ENCODE data around the gene POGK. TPM values are rescaled to one million over a fixed set of nuclear protein-coding genes. Genes with fewer than 3 reads are reported as not detected.

POGK gene
- total and polyA plus RNA-seq, 10 of the 15 experiments (the other 5 are each of a cell fraction or from before 2014, with no cell fraction given) = 5.3 to 34.6 (median 18.7) TPM

DNA sequence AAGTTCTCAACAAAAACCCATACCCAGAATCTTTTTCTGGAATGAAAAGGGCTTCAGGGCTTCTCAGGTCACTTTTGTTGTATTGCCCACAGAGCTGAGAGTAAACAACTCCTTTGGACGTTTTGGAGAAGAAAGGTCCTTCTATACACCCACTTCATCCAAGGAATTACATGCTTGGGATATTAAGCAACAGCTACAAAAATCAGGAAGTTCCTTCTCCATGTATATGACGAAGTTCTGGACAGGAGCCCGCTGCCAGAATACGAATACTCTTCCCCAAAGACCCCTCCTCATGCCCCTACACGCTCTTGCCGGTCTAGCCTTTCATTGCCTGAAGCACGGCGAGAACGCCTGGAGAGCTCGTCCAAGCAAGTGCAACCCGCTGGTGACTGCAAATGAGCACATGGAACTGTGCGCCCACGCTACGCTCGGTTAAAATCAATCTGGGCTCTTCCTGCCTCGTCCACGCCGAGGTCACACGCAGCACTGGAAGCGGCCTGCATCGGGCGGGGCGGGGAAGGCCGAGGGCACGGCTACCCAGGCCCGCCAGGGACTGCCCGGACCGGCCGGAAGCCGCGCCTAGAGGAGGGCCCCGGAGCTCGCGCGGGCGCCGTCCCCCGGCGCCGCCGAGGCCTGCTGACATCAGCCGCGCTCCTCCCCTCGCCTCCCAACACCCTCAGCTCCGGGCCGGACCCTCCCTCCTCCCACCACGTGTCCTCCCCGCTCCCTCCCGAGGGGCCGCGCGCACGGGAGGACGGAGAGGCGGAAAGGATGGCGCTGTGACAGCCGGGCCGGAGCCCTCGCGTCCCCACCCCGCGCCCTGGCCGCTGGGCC is at the start of gene POGK (continued):
- TF ChIP-seq, protein P1, sequence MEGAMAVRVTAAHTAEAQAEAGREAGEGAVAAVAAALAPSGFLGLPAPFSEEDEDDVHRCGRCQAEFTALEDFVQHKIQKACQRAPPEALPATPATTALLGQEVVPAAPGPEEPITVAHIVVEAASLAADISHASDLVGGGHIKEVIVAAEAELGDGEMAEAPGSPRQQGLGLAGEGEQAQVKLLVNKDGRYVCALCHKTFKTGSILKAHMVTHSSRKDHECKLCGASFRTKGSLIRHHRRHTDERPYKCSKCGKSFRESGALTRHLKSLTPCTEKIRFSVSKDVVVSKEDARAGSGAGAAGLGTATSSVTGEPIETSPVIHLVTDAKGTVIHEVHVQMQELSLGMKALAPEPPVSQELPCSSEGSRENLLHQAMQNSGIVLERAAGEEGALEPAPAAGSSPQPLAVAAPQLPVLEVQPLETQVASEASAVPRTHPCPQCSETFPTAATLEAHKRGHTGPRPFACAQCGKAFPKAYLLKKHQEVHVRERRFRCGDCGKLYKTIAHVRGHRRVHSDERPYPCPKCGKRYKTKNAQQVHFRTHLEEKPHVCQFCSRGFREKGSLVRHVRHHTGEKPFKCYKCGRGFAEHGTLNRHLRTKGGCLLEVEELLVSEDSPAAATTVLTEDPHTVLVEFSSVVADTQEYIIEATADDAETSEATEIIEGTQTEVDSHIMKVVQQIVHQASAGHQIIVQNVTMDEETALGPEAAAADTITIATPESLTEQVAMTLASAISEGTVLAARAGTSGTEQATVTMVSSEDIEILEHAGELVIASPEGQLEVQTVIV (IDR thresholded peaks at IDR 0.05; ENCODE audit: borderline replicate concordance, partially characterized antibody) = no peak
- TF ChIP-seq NFYB (IDR thresholded peaks at IDR 0.05; ENCODE audit: insufficient read depth, low read depth, low read length) (no peak), JUND (IDR thresholded peaks at IDR 0.05; ENCODE audit: low read depth, low read length) (no peak), NR2F1 (conservative IDR thresholded peaks at IDR 0.05) (peak; percentile 73), ZNF207 (IDR thresholded peaks at IDR 0.05; ENCODE audit: borderline replicate concordance) (peak; percentile 78; the same call in 1 of the 2 replicates), POLR2AphosphoS2 (IDR thresholded peaks at IDR 0.05; ENCODE audit: low read depth, low read length) (peak; percentile 87; the same call in 1 of the 2 replicates), BACH1 (IDR thresholded peaks at IDR 0.05; ENCODE audit: borderline replicate concordance) (peak; percentile 79), FOXK2 (IDR thresholded peaks at IDR 0.05) (no peak), MLLT1 (IDR thresholded peaks at IDR 0.05) (0 out of 2 replicates have a peak, but pooled peaks have one; percentile 50), ATF7 (IDR thresholded peaks at IDR 0.05; ENCODE audit: low read depth) (no peak), BCLAF1 (IDR thresholded peaks at IDR 0.05) (no peak), BCL11A (IDR thresholded peaks at IDR 0.05; ENCODE audit: low read depth, low read length) (no peak), DPF2 (IDR thresholded peaks at IDR 0.05) (peak; percentile 59; the same call in 1 of the 2 replicates), POLR2A (IDR thresholded peaks at IDR 0.05; ENCODE audit: low read depth, low read length) (peak; percentile 90), SPI1 (IDR thresholded peaks at IDR 0.05; ENCODE audit: borderline replicate concordance, insufficient read depth, low read depth, low read length) (no peak), PKNOX1 (IDR thresholded peaks at IDR 0.05) (no peak), ELK1 (IDR thresholded peaks at IDR 0.05; ENCODE audit: low read depth, low read length) (peak; percentile 82)
- TF ChIP-seq, protein P2, sequence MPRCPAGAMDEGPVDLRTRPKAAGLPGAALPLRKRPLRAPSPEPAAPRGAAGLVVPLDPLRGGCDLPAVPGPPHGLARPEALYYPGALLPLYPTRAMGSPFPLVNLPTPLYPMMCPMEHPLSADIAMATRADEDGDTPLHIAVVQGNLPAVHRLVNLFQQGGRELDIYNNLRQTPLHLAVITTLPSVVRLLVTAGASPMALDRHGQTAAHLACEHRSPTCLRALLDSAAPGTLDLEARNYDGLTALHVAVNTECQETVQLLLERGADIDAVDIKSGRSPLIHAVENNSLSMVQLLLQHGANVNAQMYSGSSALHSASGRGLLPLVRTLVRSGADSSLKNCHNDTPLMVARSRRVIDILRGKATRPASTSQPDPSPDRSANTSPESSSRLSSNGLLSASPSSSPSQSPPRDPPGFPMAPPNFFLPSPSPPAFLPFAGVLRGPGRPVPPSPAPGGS (IDR thresholded peaks at IDR 0.05; ENCODE audit: borderline replicate concordance, insufficient read depth, low read depth, low read length, poor library complexity, severe bottlenecking) = peak; percentile 18
